ENCODE data around the gene B4GALT2.

DNA sequence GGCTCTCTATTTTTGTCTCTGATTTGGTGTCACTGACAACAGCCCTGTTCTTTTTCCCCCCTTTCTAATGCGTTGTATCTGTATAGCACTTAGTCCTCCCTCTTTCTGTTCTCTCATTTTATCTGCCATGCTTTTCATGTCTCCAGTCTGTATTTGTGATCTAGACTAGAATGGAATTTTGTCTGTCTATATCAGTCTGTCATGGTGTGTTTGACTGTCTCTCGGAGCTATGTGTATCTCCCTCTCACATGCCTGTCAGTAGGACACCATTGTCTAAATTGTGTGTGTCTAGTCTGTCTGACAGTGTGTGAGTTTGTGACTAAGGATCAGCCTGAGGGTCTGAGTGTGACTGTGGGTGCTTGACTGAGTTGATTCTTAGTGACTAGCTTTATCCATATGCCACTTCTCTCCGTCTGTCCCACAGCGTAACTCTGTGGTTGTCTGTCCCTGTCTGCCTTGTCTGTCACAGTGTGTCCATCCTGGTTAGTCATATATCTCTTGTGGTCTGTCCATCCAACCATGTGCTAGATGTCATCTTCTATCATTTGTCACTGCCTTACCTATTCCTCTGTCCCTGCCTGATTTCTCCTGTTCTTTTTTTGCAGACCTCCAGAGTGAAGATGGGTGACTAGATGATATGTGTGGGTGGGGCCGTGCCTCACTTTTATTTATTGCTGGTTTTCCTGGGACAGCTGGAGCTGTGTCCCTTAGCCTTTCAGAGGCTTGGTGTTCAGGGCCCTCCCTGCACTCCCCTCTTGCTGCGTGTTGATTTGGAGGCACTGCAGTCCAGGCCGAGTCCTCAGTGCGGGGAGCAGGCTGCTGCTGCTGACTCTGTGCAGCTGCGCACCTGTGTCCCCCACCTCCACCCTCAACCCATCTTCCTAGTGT is 1.4 kb upstream of the B4GALT2 start:
- TF ChIP-seq ZNF239 (CRISPR knock-in tag; IDR thresholded peaks at IDR 0.05) (no peak), RFX5 (IDR thresholded peaks at IDR 0.05; ENCODE audit: low read depth, low read length) (no peak), TAF15 (IDR thresholded peaks at IDR 0.05; ENCODE audit: low read depth, low read length) (no peak), MYC (IDR thresholded peaks at IDR 0.05; ENCODE audit: low read depth, low read length) (no peak), MYC (CRISPR knock-in tag; IDR thresholded peaks at IDR 0.05; ENCODE audit: borderline replicate concordance, low read depth) (no peak), GABPB1 (CRISPR knock-in tag; IDR thresholded peaks at IDR 0.05) (no peak), ZNF589 (CRISPR knock-in tag; IDR thresholded peaks at IDR 0.05; ENCODE audit: low read depth) (no peak)
- TF ChIP-seq, protein P1, sequence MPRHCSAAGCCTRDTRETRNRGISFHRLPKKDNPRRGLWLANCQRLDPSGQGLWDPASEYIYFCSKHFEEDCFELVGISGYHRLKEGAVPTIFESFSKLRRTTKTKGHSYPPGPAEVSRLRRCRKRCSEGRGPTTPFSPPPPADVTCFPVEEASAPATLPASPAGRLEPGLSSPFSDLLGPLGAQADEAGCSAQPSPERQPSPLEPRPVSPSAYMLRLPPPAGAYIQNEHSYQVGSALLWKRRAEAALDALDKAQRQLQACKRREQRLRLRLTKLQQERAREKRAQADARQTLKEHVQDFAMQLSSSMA (CRISPR knock-in tag; IDR thresholded peaks at IDR 0.05), result no peak

All from K562 (cell line).